HG03097 (cell line): ENCODE data around the gene EEIG1.

Source experiments
- ATAC-seq: cut with Tn5 transposase; IDR thresholded peaks from one replicate; pipeline ENCODE4 v1.9.1; 2021; ENCODE audit not compliant: unreplicated experiment, low FRiP score

The EEIG1 gene

DNA sequence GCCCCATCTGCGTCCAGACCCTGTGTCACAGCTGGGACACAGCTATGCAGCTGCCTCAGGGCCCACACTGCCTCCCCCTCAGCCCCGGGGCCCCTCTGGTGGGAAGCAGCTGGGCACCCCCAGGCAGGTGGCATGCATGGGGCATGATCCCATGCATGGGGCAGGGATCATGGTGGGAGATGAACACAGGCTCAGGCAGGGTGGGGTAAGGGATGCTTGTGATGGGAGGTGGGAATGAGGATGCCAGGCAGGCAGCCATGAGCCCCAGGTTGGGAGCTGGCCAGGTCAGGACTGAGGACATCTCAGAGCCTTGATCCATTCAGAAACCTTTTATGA lies 19.7 kb downstream of the EEIG1 start:
- no peak for ATAC-seq

GRCh38 chr9:127960410-127961154 lies 20.2 kb downstream of the EEIG1 start:
- no peak for ATAC-seq

DNA sequence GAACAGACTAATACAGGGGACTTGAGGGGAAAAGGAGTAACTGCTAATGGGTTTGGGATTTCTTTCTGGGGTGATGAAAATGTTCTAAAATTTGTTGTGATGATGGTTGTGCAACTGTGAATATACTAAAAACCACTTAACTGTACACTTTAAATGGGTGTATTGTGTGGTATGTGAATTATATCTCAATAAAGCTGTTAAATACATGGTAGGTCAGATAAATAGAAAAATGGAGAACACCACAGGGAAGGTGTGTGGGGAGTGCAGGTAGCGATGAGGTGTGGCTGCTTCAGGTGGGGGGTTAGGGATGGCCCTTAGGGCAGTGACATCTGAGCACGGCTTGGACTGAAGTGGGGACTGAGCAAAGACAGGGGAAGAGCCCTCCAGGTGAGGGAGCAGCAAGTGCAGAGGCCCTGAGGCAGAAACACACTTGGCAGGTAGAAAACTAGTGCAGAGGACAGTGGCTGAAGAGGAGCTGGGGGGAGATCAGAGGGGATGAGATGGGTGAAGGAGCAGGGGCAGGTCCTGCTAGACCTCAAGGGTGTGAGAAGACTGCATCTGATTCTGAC lies 20.9 kb downstream of the EEIG1 start:
- ATAC-seq = no peak

- ATAC-seq = no peak
Measured at GRCh38 chr9:127959398-127959797, 21.4 kb downstream of the EEIG1 start.

GRCh38 chr9:127958728-127959127 lies 22.1 kb downstream of the EEIG1 start:
- no peak for ATAC-seq

- ATAC-seq = no peak
Measured at GRCh38 chr9:127955294-127956015, 25.3 kb downstream of the EEIG1 start.

DNA sequence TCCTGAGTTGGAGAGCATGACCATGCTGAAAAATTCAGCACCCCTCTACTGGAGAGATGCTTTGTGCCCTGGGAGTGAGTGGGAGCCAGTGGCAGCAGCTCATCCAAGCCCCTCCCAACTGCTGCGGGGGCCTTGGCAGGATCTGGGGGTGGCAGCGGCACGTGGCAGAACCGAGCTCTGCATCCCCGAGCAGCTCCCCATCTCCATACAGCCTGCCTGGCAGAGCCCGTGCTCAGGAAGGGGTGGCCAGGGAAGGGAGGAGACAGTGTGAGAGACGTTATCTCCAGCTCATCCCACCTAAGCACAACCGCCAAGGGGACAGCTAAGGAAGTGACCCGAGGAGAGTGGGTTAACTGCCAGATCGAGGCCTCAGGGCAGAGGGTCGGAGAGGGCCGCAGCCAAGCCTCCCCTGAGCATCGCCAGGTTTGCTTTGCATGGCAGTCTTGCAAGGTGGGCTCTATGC lies 25.9 kb downstream of the EEIG1 start:
- ATAC-seq = no peak

DNA sequence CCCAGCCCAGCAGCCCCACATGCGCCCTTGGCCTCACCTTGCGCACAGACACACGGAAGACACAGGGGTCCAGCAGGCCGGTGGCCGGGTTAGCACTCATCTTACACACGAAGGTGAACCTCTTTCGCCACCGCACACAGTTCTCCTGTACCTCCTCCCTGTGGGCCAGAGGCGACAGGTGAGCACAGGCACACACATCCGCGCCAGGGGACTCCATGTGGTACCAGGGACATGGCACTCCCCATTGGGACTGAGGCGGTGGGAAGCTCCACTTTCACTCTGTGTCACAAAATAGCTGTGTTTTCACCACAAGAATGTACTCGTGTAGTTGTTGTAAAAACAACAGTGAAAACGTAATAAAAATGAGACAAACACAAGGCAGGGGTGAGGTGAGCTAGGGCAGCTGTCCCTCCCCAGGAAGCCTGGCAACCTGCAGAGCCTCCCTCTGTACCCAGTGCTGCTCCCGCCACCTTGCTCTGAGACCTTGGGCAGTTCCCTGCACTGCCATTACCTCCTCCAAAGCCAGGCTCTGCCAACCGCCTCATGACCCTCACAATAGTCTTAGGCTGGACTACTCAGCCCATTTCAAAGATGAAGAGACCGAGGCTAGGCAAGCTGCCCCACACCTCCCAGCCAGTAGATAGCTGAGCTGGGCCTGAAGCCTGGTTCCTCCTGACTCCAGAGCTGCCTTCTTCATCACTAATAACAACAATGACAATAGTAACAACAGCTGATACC lies 26.9 kb downstream of the EEIG1 start:
- ATAC-seq = no peak

- no peak for ATAC-seq
Measured at GRCh38 chr9:127953154-127953553, 27.6 kb downstream of the EEIG1 start.

DNA sequence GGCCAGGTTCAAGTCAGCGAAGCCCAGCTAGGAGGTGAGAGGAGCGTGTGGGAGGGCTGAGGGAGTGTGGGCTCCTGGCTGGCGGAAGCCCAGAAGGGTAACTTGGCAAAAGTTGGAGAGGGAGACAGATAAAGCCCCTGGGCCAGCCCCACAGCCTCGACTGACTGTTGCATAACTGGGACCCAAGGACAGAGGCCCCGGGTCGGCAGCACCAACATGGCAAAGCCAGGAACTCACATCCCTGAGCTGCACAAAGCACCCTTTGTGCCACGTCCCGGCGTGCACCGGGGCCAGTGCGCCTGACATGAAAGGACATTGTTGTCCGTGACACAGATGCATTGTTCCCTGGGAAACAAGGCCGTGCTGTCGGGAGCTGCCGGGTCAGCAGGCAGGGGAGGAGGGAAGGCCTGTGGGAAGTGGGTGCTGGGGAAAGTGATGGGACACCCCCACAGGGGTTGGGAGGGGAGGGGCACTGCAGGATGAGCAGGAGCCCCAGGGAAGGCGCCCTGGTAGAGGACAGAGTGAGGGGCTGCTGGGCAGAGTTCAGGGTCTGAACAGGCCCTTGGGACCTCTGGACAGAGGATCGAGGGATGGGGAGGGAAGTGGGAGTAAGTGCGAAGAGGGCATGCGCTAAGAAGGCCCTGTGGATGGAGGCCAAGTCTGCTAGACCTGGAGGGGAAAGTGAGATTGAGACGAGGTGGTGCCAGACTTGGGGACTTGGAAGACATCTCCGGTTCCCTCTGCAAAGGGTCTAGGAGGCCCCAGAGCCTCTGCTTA lies 30.1 kb downstream of the EEIG1 start:
- ATAC-seq = no peak

GRCh38 chr9:127949827-127950512 lies 30.8 kb downstream of the EEIG1 start:
- ATAC-seq = no peak

DNA sequence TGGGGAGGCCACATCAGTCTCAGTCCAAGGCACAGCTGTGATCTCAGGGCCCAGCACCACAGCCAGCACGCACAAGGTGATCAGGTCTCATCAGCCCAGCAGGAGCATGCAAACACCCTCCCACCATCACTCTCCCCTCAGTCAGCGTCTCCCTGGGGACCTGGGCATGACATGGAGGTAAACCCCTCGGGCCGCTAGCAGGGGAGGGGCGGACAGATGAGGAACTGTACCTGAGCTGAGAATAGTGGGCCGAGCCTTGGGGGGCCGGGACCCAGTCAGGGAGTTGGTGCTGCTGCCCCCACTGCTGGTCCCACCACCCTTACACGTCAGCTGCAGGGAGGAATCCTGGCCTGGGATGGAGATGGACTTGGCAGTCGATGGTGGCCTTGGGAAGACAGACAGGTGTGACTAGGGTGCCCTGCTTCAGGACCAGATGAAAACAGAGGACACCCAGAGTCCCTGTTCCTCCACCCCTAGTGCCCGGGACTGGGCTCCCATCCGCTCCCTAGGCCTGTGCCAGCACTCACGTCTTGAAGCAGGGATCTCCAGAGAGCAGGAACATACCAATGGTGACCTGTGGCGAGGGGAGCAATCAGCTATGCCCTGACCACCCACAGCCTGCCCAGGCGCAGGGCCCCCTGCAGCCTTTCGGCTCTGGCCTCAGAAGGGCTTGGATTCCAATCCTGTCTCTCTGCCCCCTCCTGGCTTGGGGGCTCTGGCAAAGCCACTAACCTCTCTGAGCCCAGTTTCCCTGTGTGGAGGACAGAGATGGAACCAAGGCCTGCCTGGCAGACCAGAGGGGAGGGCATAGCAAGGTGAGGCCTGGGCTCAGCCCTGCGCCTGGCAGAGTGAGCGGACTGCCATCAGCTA lies 32.7 kb downstream of the EEIG1 start:
- no peak for ATAC-seq

DNA sequence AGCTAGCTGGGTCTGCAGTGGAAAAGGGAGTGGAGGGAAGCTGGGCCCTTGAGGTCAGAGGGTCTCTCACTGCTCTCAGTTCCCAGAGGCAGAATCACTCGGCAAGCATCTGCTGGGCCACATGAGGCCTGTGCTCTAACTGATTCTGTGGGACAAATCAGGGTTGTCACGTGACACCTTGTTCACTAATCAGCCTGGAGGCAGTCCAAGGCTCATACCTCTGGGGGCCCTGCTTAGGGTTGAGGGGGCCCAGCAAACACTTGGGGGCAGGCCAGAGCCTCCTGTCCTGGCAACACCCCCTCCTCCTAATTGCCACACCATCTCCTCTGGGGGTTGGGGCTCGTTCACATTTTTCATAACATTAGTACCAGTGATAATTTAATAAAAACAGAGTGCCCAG lies 34.1 kb downstream of the EEIG1 start:
- no peak for ATAC-seq

DNA sequence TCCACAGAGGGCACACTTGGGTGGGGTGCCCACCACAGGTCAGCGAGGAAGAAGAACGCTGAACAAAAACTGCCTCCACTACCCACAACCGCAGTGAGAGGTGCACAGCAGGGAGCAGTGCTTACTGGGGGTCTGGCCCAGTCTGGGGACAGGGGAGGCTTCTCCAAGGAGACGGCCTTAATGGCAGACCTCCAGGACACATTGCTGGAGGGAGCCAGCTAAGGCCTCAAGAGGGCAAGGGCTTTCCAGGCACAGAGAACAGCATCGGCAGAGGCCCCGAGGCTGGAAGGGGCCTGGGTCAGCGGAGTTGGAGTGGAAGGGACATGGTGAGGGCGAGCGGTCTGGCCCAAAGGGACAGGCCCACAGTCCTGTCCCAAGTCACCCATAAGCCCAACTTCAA lies 34.8 kb downstream of the EEIG1 start:
- ATAC-seq = no peak

- ATAC-seq = no peak
Measured at GRCh38 chr9:127945338-127945737, 35.5 kb downstream of the EEIG1 start.

- no peak for ATAC-seq
Measured at GRCh38 chr9:127944586-127945218, 36.1 kb downstream of the EEIG1 start.

- ATAC-seq = peak; percentile 70
Measured at GRCh38 chr9:127943731-127944144, 37.1 kb downstream of the EEIG1 start.

DNA sequence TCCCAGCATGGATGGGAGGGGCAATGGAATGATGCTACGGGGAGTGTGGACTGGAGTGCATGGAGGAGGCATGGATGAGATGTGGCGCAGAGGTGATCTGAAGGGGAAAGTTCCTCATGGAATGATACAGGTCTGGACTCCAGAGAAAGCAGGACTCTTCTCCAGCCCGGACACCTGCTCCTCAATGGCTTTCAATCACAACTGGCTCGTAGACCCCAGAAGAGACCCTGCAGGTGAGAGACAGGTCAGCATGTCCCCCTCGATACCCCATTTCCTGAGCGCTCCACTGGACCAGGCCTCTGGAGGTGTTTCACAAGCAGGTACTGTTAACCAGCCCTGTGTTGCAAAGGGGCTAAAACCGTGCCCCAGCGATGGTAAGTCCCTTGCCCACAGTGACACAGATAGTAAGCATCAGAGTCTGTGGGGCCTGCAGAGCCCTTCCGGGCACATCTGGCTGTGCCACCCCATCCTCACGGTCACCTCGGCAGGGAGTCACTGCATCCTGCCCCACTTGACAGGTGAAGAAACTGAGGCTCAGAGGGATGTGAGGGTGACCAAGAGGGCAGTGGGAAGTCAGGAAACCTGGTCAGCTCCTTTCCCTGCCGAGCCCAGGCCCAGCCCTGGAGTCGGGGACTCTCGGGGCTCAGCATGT lies 37.7 kb downstream of the EEIG1 start:
- ATAC-seq = no peak
